CD4-positive, alpha-beta memory T cell (primary cell): ENCODE data around the gene WASHC3. TPM values are rescaled to one million over a fixed set of nuclear protein-coding genes. Genes with fewer than 3 reads are reported as not detected.

Source experiments
- polyA plus RNA-seq, 2 donors: library from polyadenylated mRNA; unstranded; fragments of 300-500 nt; fragmentation: Illumina TruSeq; gene quantifications; one replicate each; pipeline ENCODE4 v1.2.3, GENCODE V29; 2021
- total RNA-seq, 2 experiments: library from RNA; stranded (reverse); gene quantifications; one replicate each; pipeline ENCODE4 v1.2.3, GENCODE V29; 2021

WASHC3 gene
- total and polyA plus RNA-seq, 4 experiments from 2014 or later: 44.6 to 107 (median 70.3) TPM

Other genes with a start within 250 kb of the WASHC3 start
- 10 to 100 TPM; 37.2 to 42.8 TPM for gene GNPTAB, start 231.0 kb downstream of the WASHC3 start, total RNA-seq
- 10 to 100 TPM; 15.3 to 31.0 TPM for gene GNPTAB, start 231.0 kb downstream of the WASHC3 start, polyA plus RNA-seq
- gene DRAM1, start 184.4 kb downstream of the WASHC3 start, total RNA-seq: 1 to 10 TPM; 2.3 to 2.7 TPM
- gene DRAM1, start 184.4 kb downstream of the WASHC3 start, polyA plus RNA-seq: 1 to 10 TPM in 1 of 2 donors, under 1 TPM in 1; 0.83 to 2.8 TPM
- gene NUP37, start 58.1 kb upstream of the WASHC3 start, total RNA-seq: 10 to 100 TPM; 17.0 to 18.8 TPM
- gene NUP37, start 58.1 kb upstream of the WASHC3 start, polyA plus RNA-seq: 10 to 100 TPM; 32.6 to 34.5 TPM
- 1 to 10 TPM; 2.3 to 2.6 TPM for gene PARPBP, start 58.2 kb upstream of the WASHC3 start, total RNA-seq
- gene PARPBP, start 58.2 kb upstream of the WASHC3 start, polyA plus RNA-seq: 1 to 10 TPM; 2.1 to 2.8 TPM
- gene PMCH, start 135.8 kb upstream of the WASHC3 start, total RNA-seq: not detected
- not detected for gene PMCH, start 135.8 kb upstream of the WASHC3 start, polyA plus RNA-seq